Gastrocnemius medialis (tissue), 4 donors: ENCODE data around the gene TTBK1.

ENCODE experiments used
- CTCF ChIP-seq, 5 experiments: fragments of 450-650 bp in 3 of 5; fragments of 200-600 bp in 2 of 5; sonication (generic) in 2 of 5; IDR thresholded peaks in 4 of 5; conservative IDR thresholded peaks in 1 of 5; 1 replicate in 4 of 5; 2 replicates in 1 of 5; pipeline ENCODE4 v1.5.1; 2016 to 2019; ENCODE audit warnings: antibody characterized with exemption in 5 of 5, mild to moderate bottlenecking in 3 of 5, moderate library complexity in 3 of 5
- POLR2A ChIP-seq, 2 donors: fragments of 450-650 bp; IDR thresholded peaks; one replicate each; pipeline ENCODE4 v1.6.1; 2017; ENCODE audit warnings: antibody characterized with exemption in 2 of 2, mild to moderate bottlenecking in 2 of 2, moderate library complexity in 2 of 2

GRCh38 chr6:43284991-43285781 lies 41.9 kb downstream of the TTBK1 start:
- no peak for TF ChIP-seq CTCF (IDR thresholded peaks at IDR 0.05 in 4 of 5, conservative IDR thresholded peaks at IDR 0.05 in 1 of 5)
- TF ChIP-seq POLR2A (IDR thresholded peaks at IDR 0.05): no peak
